GM21576 (cell line): Measurements from ENCODE around the gene C2orf92.
"Not testable (repeated sequence)": the region's sequence is repeated elsewhere in the genome, so short reads cannot be mapped to it uniquely, and the experiment has no call there.

Experiments used
- ATAC-seq: cut with Tn5 transposase; IDR thresholded peaks from one replicate; pipeline ENCODE4 v1.9.1; 2021; ENCODE audit warnings: mild to moderate bottlenecking, moderate library complexity; ENCODE audit not compliant: unreplicated experiment

The C2orf92 gene

GRCh38 chr2:97659256-97660043, 10.1 kb upstream of the C2orf92 start:
- ATAC-seq, result no peak

DNA sequence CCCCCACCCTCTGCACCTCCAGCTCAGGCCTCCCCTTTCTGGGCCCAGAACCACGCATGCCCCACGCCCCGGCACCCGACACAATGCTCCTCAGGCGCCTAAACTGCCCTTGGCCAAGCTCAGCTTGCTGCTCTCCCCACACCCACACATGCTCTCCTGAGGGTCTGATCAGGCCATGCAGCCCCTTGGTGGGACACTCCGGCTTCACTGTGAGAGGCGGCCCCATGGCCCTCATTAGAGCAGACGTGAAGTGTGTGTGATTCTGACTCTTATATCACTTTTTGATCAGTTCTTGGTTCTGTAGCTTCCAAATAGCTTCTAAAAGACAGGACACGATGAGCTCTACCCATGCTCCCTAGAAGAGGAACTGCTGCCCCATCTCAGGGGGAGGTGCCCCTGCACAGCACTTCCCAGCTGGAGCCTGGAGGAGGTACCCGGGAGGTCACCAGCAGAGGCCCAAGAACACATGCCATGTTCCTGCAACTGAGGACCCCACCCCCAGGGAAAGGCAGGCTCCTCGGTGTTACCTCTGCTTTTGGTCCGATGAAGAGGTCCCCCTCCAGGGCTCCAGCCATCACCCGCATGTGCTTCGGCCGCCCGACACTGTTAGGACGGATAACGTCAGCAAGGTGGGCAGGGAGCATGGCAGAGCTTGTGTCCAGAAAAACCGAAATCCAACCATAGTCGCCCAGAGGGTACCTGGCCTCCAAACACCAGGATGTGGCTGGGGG, 9.3 kb upstream of the C2orf92 start:
- ATAC-seq, result no peak

DNA sequence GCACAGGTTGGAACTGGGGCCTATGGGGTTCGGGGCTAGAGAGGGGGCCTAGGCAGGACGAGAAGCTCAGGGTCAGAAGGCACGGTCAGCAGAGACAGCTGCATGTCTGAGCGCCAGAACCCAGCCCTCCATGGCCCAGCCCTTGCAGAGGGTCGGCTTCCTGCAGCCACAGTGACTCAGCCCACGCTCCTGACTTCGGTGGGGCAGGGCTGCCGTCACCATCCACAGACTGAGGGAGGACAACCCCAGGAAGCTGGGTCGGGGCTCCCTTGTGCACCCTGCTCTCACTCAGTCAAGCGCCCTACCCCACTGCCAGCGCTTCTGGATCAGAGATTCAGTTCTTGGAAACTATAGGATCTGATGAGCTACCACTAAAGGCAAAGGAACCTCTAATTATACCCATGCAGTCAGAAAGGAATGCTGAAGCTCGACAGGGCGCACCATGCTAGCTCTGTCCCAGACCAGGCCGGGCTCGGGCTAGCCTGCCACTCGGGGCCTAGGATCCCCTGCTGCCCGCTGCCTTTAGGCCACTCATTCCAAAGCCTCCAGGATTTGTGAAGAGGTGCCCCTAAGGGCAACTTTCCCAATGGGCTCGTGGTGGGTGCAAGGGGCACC, 8.6 kb upstream of the C2orf92 start:
- ATAC-seq, result no peak

DNA sequence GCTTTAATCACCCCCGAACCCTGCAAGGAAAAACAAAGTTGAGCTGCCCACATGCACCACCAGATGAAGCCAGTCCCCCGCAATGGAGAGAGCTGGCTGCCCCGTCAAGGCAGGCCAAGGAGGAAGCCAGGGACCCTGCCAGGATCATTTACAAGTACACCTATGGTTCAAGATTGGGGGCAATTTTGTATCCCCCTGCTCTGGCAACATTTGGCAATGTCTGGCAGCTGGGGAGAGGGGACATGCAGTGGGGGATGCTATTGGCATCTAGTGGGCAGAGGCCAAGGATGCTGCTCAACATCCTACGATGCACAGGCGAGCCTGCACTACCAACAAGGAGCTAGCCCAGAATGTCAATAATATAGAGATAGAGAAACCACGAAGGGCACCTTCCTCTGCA, 7.6 kb upstream of the C2orf92 start:
- ATAC-seq, result no peak

DNA sequence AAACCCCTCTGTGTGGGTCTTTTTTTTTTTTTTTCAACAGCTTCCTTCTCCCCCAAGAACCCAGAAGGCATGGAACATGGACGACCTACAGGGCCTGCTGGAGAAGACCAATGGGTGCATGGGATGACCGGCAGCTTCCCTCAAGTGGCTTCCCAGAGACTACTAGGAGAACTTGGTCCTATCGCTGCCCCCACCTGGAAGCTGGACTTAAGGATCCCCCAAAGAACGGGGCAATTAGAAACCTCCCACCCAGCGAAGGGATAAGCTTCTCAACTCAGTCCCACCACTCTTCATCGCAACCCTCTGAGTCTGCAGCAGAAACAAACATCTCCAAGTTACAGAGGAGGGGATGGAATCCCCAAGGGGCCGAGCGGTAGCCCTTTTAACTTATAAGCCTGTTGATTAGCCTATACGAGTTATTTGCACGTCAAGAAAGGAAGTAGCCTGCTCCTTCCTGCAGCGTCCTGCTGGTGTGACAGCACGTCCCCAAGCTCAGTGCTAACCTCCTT, 7.1 kb upstream of the C2orf92 start:
- ATAC-seq, result no peak

- ATAC-seq, result peak; percentile 33
Measured at GRCh38 chr2:97662895-97663625, 6.5 kb upstream of the C2orf92 start.

DNA sequence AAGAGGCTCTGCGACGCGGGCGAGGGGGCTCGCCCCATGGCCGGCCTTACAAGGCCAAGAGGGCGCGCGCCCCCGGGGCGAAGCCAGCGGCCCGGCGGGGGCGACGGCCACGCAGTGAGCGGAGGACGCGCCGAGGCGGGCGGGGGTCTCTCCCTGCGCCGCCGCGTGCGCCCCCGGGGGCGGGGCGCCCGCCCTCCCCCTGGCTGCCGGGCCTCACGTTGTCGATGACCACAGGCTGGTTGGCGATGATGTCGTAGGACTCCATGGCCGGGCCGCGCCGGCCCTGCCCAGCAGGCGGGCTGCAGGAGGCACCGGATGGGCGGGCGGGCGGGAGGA, 5.9 kb upstream of the C2orf92 start:
- ATAC-seq, result no peak

GRCh38 chr2:97663962-97664635, 5.4 kb upstream of the C2orf92 start, which contains the start of gene ACTR1B:
TSS of gene ACTR1B (minus strand) at chr2:97664044. CDS start at chr2:97663890, 154 bp downstream.
- peak; percentile 85 for ATAC-seq

GRCh38 chr2:97664636-97664970, 4.9 kb upstream of the C2orf92 start:
- ATAC-seq, result no peak

GRCh38 chr2:97670471-97670870, 958 bp downstream of the C2orf92 start:
- ATAC-seq, result no peak

DNA sequence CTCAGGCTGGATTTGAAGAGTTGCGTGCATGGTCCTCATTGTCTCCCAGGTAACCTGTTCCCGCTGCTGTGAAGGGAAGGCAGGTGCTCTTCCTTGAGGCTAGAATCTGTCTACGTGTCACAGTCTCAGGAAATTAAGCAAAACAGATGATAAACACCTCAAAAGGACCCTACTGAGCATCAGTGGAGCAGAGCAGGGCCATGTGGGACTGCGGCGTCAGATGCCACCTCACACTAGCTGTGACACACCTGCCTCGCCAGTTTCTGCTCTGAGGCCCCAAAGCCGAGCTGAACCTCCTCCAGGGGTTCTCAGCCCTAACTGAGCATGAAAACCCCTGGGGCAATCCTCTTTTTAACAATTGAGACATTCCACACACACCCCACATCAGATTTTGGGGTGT, 2.0 kb downstream of the C2orf92 start:
- ATAC-seq, result no peak

DNA sequence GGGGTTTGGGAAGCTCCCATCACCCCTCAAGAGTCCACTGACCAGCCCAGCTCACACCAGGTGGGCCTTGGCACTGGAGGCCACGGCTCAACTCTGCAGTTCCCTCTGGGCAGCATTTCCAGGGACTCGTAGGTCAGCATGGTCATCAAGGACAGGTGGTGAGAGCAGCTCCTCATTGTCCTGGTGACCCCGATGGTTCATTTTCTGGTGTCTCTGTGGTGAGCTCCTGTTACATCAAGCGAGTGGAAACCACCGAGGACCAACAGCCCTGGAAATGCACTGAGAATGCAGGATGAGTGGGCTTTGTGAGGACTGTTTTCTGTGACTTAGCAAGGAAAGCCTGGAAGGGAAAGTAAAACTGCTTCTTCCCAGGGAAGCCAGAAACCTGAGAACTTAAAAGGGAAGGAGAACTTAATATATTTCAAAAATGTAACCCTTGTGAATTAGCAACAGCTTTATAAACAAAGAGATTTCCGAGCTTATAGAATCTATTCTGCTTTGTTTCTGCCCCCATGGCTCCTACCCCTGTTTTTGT, 3.2 kb downstream of the C2orf92 start:
- ATAC-seq, result not testable (repeated sequence)

DNA sequence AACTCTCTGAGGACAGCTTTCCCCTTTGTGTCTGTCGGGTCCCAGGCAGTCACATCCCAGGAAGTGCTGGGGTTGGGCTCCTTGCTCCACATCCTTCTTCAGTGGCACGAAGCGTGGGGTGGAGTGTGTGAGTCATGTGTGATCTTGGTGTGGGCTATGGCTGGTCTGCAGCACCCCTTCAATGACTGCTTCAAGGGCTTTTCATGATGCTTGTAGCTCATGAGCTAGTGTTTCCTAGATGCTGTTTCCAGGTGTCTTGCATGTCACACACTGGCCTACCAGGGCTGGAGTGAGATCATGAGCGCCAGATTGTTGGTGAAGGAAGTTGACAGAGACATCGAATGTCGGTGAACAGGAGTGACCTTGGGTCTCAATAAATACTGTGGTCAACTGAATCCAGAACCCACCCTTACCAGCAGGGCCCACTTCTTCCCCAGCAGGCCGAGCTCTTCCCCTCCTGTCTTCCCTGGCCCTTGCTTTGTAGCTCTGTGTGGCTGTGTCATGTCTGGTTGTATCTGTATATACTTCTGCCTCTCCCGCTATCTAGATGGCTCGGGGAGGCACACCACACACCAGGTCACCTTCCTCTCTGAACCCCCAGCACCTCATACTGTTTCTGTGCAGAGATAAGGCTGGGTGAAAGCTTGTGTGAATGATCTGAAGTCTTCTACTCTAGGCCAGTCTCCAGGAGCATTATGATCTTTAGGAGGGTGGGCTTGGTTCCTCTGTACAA, 3.8 kb downstream of the C2orf92 start:
- ATAC-seq, result no peak

DNA sequence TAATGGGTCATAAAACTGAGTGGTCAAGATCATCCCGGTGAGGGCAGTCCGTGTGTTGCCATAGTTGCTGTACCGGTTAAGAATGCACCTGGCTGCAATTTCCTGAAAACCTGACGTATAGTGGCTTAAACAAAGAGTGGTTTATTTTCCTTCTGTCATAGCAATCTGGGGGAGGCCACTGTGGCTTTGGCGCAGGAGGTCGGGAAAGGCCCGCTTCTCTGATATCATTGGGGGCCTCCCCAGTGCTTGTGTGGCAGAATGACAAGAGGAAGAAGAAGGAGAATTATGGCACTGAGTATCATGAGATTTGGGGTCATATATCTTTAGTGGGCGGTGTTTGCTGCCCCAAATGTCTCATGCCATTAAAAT, 4.4 kb downstream of the C2orf92 start:
- no peak for ATAC-seq

DNA sequence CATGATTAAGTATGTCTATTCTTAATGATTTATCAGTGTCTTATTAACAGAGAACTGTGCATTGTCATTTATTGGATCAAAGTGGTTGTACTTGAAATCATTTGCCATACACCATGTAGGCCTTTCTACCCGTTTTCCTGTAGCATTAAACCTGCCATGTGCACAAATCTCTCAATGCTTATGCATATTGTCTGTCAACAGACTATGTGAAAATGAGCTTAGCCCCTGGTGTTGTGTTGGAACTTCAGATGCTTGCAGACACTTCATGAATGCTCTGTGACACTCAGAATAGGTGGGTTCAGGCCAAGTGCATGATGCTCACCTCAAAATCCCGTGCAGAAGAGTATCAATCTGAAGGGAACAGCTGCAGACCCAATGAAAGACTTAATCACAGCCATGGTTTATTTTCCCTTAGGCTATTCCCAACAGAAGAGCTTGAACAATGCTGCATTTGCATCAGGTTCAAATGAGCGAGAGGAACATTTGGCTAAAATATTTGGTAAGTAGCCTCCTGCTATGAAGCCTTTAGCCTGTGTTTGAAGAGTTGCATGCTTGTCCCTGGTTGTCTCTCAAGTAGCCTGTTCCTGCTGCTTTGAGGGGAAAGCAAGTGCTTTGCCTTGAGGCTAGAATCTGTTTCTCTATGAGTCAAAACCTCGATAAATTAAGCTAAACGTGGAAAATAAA, 6.1 kb downstream of the C2orf92 start:
- no peak for ATAC-seq

DNA sequence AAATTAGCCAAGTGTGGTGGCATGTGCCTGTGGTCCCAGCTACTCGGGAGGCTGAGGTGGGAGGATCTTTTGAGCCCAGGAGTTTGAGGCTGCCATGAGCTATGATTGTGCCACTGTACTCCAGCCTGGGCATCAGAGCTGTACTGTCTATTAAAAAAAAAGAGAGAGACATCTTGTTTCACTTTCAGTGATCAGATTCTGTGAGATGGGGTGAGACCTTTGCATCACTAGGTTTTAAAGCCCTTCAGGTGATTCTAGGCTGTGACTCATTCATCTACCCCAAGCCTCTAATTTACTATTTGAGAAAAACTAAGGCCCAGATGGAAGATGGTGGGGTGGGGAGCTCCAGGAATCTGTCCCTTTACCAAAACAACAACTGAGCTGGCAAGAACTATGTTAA, 7.1 kb downstream of the C2orf92 start:
- no peak for ATAC-seq

DNA sequence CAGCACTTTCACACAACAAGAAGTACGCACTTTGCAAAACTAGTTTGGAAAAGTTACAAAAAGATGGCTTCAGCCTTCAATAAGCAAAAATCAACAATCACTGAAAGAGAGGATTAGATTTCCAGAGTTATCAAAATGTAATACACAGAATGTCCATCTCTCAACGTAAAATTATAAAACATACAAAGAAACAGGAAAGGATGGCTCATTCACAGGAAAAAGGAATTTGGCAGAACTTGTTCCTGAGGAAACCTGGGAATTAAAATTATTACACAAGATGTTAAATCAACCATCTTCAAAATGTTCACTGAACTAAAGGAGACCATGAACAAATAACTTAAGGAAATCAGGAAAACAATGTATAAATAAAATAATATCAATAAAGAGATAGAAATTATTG, 8.0 kb downstream of the C2orf92 start:
- no peak for ATAC-seq

DNA sequence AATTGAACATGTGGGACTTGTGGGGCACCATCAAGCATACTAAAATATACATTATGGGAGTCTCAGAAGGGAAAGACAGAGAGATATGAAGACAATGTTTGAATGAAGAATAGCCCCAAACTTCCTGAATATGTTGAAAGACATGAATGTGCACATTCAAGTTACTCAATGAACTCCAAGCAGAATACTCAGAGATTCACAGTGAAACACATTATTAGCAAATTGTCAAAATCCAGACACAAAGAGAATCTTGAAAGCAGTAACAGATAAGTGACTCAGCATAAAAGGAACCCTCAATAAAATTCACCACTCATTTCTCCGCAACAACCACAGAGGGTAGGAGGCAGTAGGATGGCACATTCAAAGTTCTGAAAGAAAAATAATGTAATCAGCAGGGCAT, 8.8 kb downstream of the C2orf92 start:
- no peak for ATAC-seq

DNA sequence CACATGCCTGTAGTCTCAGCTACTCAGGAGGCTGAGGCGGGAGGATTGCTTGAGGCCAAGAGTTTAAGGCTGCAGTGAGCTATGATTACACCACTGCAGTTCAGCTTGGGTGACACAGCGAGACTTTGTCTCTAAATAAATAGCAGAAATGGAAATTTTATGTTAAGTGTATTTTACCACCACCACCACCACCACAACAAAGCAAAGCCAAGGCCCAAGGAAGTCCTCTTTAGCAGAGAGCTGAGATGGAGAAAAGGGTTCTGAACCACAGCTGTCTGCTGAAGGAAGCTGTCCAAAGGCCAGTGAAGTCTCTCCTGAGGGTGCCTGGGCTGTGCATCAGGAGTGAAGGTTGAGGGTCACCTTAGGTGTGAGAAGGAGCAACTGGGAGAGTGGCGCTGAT, 17.7 kb downstream of the C2orf92 start:
- ATAC-seq, result not testable (repeated sequence)
